SK-N-SH (cell line): Measurements from ENCODE around the gene PLBD2.

ENCODE experiments used
- POLR2AphosphoS5 ChIP-seq: IDR thresholded peaks from 2 replicates; pipeline ENCODE4 v1.6.1; 2012; ENCODE audit warnings: low read depth, low read length
- SIN3A ChIP-seq: IDR thresholded peaks from 2 replicates; pipeline ENCODE4 v1.6.1; 2012; ENCODE audit warnings: low read depth, mild to moderate bottlenecking, low read length, moderate library complexity, borderline replicate concordance
- TF ChIP-seq, protein P1 (sequence below): fragments of 200-600 bp; sonication (generic); IDR thresholded peaks from 2 replicates; pipeline ENCODE4 v1.6.1; 2017; ENCODE audit warnings: antibody characterized with exemption, mild to moderate bottlenecking, moderate library complexity

GRCh38 chr12:113332688-113333417 lies 25.5 kb upstream of the PLBD2 start:
- TF ChIP-seq SIN3A (no peak), POLR2AphosphoS5 (no peak)
- TF ChIP-seq, protein P1, sequence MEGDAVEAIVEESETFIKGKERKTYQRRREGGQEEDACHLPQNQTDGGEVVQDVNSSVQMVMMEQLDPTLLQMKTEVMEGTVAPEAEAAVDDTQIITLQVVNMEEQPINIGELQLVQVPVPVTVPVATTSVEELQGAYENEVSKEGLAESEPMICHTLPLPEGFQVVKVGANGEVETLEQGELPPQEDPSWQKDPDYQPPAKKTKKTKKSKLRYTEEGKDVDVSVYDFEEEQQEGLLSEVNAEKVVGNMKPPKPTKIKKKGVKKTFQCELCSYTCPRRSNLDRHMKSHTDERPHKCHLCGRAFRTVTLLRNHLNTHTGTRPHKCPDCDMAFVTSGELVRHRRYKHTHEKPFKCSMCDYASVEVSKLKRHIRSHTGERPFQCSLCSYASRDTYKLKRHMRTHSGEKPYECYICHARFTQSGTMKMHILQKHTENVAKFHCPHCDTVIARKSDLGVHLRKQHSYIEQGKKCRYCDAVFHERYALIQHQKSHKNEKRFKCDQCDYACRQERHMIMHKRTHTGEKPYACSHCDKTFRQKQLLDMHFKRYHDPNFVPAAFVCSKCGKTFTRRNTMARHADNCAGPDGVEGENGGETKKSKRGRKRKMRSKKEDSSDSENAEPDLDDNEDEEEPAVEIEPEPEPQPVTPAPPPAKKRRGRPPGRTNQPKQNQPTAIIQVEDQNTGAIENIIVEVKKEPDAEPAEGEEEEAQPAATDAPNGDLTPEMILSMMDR, result no peak
